K562 (cell line): Measurements from ENCODE around the gene RUVBL2. TPM values are rescaled to one million over a fixed set of nuclear protein-coding genes. Genes with fewer than 3 reads are reported as not detected.

Experiments
- BRF1 ChIP-seq: IDR thresholded peaks from 3 replicates; pipeline ENCODE4 v1.6.1; 2011; ENCODE audit warnings: borderline replicate concordance, mild to moderate bottlenecking; ENCODE audit not compliant: insufficient read length; ENCODE audit errors: extremely low read depth
- CBX5 ChIP-seq: IDR thresholded peaks from 2 replicates; pipeline ENCODE4 v1.6.1; 2014; ENCODE audit warnings: low read depth, borderline replicate concordance
- CHAMP1 ChIP-seq: fragments of 450-650 bp; IDR thresholded peaks from 2 replicates; pipeline ENCODE4 v1.6.1; 2016; ENCODE audit warnings: mild to moderate bottlenecking
- FOSL1 ChIP-seq: fragments of 200-800 bp; sonication (Bioruptor generic); conservative IDR thresholded peaks from 2 replicates; pipeline ENCODE4 v1.6.1; 2016; ENCODE audit warnings: missing genetic modification characterization, missing compliant biosample characterization
- GTF2A2 ChIP-seq: IDR thresholded peaks from 2 replicates; pipeline ENCODE4 v1.6.1; 2016; ENCODE audit warnings: mild to moderate bottlenecking, missing genetic modification characterization, missing compliant biosample characterization
- IRF1 ChIP-seq: sonication (generic); formaldehyde crosslinking; IDR thresholded peaks from 2 replicates; pipeline ENCODE4 v1.8.0; 2022; ENCODE audit warnings: missing genetic modification reagents, mild to moderate bottlenecking, borderline replicate concordance
- RBM15 ChIP-seq: fragments of 200-400 bp; formaldehyde crosslinking; IDR thresholded peaks from 2 replicates; pipeline ENCODE4 v1.6.1; 2018; ENCODE audit warnings: mild to moderate bottlenecking, low read length, moderate library complexity; ENCODE audit not compliant: insufficient read depth
- SMARCE1 ChIP-seq: fragments of 450-650 bp; IDR thresholded peaks from 2 replicates; pipeline ENCODE4 v1.7.1; 2016; ENCODE audit warnings: mild to moderate bottlenecking
- TCF7 ChIP-seq: sonication (generic); IDR thresholded peaks from 2 replicates; pipeline ENCODE4 v1.6.1; 2016; ENCODE audit warnings: antibody characterized with exemption, borderline replicate concordance
- THAP12 ChIP-seq: fragments of 250-450 bp; sonication (Bioruptor Pico); IDR thresholded peaks from 2 replicates; pipeline ENCODE4 v1.9.0; 2021; ENCODE audit warnings: mild to moderate bottlenecking, inconsistent platforms
- ZNF512 ChIP-seq: IDR thresholded peaks from 2 replicates; pipeline ENCODE4 v1.6.1; 2016; ENCODE audit warnings: missing genetic modification characterization, missing compliant biosample characterization
- ZNF639 ChIP-seq, 2 experiments: fragments of 200-800 bp in 1 of 2; sonication (Bioruptor generic) in 1 of 2; sonication (generic) in 1 of 2; formaldehyde crosslinking in 1 of 2; IDR thresholded peaks in 1 of 2; conservative IDR thresholded peaks in 1 of 2; 2 replicates each; pipeline versions ENCODE4 v1.5.0 to v1.6.1; 2016 to 2020; ENCODE audit warnings: missing compliant biosample characterization in 1 of 2, missing genetic modification characterization in 1 of 2, missing genetic modification reagents in 1 of 2
- polyA plus RNA-seq, 8 experiments: library from polyadenylated mRNA; depleted of rRNA in 4 of 8; stranded (reverse) in 5 of 8; unstranded in 3 of 8; fragments of >200 nt; fragmentation: Nextera tagmentation in 2 of 8; fragmentation: Illumina TruSeq in 1 of 8; extraction: Ambion mirVana in 2 of 8; extraction: Trizol in 1 of 8; gene quantifications; 2 replicates each; pipeline versions ENCODE4 v1.2.1 to v1.2.3, GENCODE V29; 2011 to 2014; ENCODE audit warnings: inconsistent platforms in 1 of 8, missing spikeins in 1 of 8
- total RNA-seq, 7 experiments: library from RNA; depleted of rRNA in 6 of 7; stranded (reverse); fragments of >200 nt in 6 of 7; fragmentation: Illumina TruSeq in 2 of 7; extraction: Trizol in 2 of 7; gene quantifications; 2 replicates each; pipeline versions ENCODE4 v1.2.1 to v1.2.3, GENCODE V29; 2011 to 2021; ENCODE audit warnings: low replicate concordance in 1 of 7
- TF ChIP-seq, protein P1 (sequence below): fragments of 450-650 bp; formaldehyde crosslinking; IDR thresholded peaks from 2 replicates; pipeline ENCODE4 v1.4.0; 2022; ENCODE audit warnings: missing genetic modification characterization

Gene RUVBL2
- total and polyA plus RNA-seq, 9 of the 15 experiments (the other 6 are each of a cell fraction or from before 2014, with no cell fraction given), result 71.4 to 453 (median 237) TPM

GRCh38 chr19:48963371-48964204 is 30.1 kb upstream of the RUVBL2 start (continued):
- TF ChIP-seq THAP12 (CRISPR knock-in tag), result peak; percentile 90
- 0 out of 2 replicates have a peak, but pooled peaks have one; percentile 42 for TF ChIP-seq GTF2A2 (tag)
- no peak for TF ChIP-seq IRF1 (CRISPR knock-in tag)
- no peak for TF ChIP-seq CHAMP1
- no peak for TF ChIP-seq BRF1
- TF ChIP-seq FOSL1, result peak; percentile 97
- peak in 1 of 2 experiments; percentile 89; a peak in 2 of 4 replicates for TF ChIP-seq ZNF639 (CRISPR knock-in tag; conservative IDR thresholded peaks at IDR 0.05 in 1 of 2, IDR thresholded peaks at IDR 0.05 in 1 of 2)
- no peak for TF ChIP-seq ZNF512 (tag)
- TF ChIP-seq RBM15, result no peak
- TF ChIP-seq CBX5, result no peak
- TF ChIP-seq TCF7, result 0 out of 2 replicates have a peak, but pooled peaks have one; percentile 39
- TF ChIP-seq SMARCE1, result peak; percentile 96
- TF ChIP-seq, protein P1, sequence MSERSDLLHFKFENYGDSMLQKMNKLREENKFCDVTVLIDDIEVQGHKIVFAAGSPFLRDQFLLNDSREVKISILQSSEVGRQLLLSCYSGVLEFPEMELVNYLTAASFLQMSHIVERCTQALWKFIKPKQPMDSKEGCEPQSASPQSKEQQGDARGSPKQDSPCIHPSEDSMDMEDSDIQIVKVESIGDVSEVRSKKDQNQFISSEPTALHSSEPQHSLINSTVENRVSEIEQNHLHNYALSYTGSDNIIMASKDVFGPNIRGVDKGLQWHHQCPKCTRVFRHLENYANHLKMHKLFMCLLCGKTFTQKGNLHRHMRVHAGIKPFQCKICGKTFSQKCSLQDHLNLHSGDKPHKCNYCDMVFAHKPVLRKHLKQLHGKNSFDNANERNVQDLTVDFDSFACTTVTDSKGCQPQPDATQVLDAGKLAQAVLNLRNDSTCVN (CRISPR knock-in tag), result no peak
